GM19240 (cell line): ENCODE measurements around the gene RSPO1.

Experiments
- DNase-seq: peaks from one replicate; pipeline ENCODE4 v3.0.0; 2011; ENCODE audit warnings: low spot score; ENCODE audit not compliant: insufficient read length

Gene RSPO1

DNA sequence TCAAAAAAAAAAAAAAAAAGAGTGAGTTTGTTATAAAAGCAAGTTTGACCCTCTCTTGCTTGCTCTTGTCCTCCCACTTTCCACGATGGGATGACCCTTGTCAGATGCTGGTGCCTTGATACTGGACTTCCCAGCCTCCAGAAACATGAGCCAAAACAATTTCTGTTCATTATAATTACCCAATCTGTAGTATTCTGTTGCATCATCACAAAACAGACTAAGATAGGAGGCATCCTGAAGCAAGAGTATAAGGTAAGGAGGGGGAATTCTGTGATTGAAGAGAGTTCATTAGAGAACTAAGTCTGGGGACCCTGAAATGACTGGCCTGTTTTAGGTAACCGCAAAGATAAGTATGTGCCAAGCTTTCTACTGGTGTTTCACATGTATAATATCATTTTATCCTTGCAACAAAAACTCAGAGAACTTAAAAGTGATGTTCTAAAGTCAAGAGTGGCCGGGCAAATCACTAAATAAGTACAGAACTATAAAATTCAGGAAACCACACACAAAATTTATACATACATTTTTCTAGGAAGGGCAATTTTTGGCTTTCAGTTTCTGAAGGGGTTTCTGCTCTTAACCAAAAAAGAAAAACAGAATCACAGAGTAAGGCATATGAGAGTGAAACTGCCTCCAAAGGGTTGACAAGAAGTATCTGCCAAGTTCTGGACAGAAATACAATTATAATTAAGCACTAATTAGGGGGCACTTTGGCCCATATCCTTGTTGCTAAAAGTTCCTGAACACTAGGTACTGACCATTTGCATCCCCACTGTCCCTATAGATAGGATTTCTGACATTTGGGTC, 64.0 kb downstream of the RSPO1 start:
- no peak for DNase-seq

DNA sequence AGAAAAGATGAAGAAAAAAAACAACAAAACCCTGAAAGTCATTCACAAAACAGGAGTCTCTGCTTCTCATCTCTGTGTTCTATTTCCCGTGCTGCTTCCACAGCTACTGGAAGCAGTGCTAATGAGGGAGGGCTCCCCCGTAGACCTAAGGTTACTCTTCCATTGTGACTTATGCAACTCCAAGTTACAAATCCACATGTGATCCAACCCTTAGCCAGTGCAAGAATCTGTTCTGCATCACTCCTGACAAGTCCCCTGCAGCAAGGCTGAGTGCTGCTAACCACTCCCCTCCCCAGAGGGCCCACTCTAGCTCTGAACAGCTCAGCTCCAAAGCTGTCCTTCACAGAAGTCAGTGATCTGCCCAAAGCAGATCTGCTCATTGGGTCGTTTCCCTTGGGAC, 67.7 kb downstream of the RSPO1 start:
- DNase-seq = no peak

DNA sequence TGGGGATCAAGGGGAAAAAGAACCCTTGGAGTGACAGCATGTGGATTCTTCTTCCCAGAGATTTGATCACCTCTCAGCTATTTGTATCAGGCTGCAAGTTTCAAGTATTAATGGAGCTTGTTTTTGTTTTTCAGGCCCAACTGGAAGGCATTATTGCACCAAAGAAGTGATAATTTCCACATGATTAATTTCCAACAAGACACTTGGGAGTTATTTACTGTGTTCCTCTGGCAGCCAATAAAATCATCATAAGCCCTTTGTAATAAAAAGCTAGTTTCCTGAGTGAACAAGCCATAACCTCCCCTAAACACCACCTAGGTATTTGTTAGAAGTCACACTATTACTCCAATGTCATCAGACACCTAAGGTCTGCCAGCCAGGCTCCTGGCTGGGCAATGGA, 69.8 kb downstream of the RSPO1 start:
- no peak for DNase-seq

DNA sequence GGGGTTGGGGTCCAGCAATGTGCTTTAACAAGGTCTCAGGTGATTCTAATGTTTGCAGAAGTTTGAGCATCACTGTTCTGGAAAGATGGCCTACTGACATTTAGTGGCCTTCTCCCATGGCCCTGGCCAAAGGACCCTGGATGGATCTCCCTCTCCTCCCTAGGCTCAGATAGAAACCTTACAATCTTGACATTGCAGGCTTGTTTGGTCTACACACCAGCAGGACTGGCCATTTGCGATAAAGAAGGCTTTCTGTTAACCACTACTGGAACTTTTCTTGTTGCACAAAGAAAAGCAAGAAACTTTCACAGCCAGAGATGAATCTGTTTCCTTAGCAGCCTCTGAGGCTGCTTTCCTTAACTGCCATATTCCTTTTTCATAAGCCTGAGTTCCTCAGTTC, 71.7 kb downstream of the RSPO1 start:
- DNase-seq = no peak
